ENCODE data around the gene CFAP99.

The CFAP99 gene

DNA sequence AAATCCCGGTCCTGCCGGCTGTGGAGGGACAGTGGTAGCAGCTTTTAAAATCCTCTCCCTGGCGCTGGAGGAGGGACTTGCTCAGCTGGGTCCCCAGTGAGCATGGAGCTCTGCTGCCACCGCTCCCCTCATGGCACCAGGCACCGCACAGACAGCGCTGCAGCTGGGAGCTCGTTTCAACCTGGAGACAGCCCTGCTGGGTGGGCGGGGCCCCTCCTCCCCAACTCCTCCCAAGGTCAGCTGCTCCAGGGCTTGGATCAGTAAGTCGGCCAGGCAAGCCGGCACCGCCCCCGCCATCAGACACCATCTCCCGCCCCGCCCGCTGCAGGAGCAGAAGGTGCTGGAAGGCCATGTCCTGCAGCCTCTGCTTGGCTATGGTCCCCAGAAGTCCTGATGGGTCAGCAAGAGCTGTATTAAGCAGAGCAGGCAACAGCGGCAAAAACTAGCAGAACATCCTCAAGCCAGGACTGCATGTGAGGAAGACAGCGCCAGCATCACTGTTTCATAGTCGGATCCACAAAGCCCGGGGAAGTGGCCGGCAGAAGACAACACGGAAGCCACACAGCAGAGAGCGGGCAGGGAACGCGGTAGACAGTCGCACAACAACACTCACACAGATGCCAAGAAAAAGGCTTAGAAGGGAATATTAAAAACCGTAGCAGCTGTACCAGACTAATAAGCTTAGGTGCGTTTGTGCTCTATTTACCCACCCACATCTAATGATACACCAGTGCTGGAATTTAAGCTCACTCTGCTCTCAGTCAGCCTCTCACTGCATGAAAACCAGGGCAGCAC lies 16.5 kb upstream of the CFAP99 start:
- Histone ChIP-seq H3K9me3 (ENCODE audit: control insufficient read depth in 1 of 2, low read length in 2 of 2) (no peaks in the 10 kb centered on the region), H3K27ac (ENCODE audit: low read length) (no peak overlapping the region), H3K36me3 (ENCODE audit: control insufficient read depth in 1 of 2, insufficient read depth in 2 of 2, low read length in 2 of 2) (no peaks in the 10 kb centered on the region), H3K4me1 (ENCODE audit: control insufficient read depth in 1 of 2, insufficient read depth in 2 of 2, low read length in 2 of 2) (peaks cover 0 to 15% of the 10 kb centered on the region in 2 donors), H3K27me3 (ENCODE audit: low read depth, low read length) (no peaks in the 10 kb centered on the region), H3K4me3 (ENCODE audit: low read depth in 1 of 2, low read length in 2 of 2) (peak overlapping the region; percentile 42 to 49)

DNA sequence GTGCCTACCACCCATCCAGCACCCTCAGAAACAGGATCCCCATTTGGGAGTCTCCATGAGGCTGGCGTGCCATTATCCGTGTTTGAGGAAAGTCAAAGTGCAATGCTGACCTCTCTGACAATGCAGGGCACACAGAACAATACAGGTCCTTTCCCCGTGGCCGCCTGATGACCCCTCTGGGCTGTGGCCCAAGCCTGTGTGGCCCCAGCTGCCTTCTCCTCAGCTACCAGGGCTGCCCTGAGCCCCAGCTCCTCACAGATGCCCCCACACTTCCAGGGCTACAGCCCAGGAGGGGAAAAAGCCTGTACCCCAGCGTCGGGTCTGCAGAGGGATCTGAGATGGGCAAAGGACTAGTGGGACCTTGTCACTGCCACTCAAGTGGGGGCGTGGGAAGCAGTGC lies 15.8 kb upstream of the CFAP99 start:
- H3K9me3 ChIP-seq (ENCODE audit: control insufficient read depth in 1 of 2, low read length in 2 of 2) = no peaks in the 10 kb centered on the region
- H3K27ac ChIP-seq (ENCODE audit: low read length) = no peak overlapping the region
- no peaks in the 10 kb centered on the region for H3K27me3 ChIP-seq (ENCODE audit: low read depth, low read length)
- peak overlapping the region in 1 of 2 donors; percentile 49 for H3K4me3 ChIP-seq (ENCODE audit: low read depth in 1 of 2, low read length in 2 of 2)
- no peaks in the 10 kb centered on the region for H3K36me3 ChIP-seq (ENCODE audit: control insufficient read depth in 1 of 2, insufficient read depth in 2 of 2, low read length in 2 of 2)
- H3K4me1 ChIP-seq (ENCODE audit: control insufficient read depth in 1 of 2, insufficient read depth in 2 of 2, low read length in 2 of 2) = peaks cover 0 to 15% of the 10 kb centered on the region in 2 donors

DNA sequence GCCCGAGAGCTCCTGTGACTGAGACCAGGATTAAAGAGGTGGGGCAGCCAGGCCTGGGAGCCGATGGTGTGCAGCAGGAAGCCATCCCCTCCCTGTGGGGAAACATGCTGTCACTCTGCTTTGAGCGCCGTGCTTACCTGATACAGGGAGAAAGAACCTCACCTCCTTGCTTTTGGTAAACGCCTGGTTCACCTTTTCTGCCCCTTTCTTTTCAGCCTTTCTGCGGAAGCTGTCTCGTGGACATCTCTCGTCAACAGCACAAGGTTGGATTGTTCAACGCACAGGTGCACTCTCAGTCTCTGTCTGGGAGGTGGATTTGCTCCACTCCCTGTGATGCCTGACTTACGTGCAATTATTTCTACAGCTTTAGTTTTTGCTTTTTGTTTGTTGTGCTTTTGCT lies 12.3 kb upstream of the CFAP99 start:
- H3K4me3 ChIP-seq (ENCODE audit: low read depth in 1 of 2, low read length in 2 of 2) = no peak overlapping the region
- no peaks in the 10 kb centered on the region for H3K27me3 ChIP-seq (ENCODE audit: low read depth, low read length)
- H3K36me3 ChIP-seq (ENCODE audit: control insufficient read depth in 1 of 2, insufficient read depth in 2 of 2, low read length in 2 of 2) = no peaks in the 10 kb centered on the region
- no peak overlapping the region for H3K27ac ChIP-seq (ENCODE audit: low read length)
- H3K4me1 ChIP-seq (ENCODE audit: control insufficient read depth in 1 of 2, insufficient read depth in 2 of 2, low read length in 2 of 2) = peaks cover 0 to 14% of the 10 kb centered on the region in 2 donors
- H3K9me3 ChIP-seq (ENCODE audit: control insufficient read depth in 1 of 2, low read length in 2 of 2) = no peaks in the 10 kb centered on the region

DNA sequence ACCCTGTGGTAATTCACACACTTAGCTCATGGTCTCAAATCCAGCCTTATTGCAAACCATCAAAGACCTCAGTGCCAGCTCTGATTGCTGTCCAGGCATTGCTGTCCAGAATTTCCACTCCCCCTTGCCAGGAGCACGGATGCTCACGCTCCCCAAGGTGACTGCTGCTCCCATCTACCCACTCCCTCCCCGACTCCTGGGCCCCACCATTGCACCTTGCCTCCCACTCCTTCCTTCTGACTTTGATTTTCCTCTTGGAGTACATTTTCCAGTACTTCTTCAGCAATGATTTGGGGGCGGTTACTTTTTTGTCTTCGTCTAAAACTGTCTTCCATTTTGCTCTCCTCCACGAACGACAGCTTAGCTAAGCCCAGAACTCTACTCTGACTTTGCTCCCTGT lies 11.8 kb upstream of the CFAP99 start:
- Histone ChIP-seq H3K27ac (ENCODE audit: low read length) (no peak overlapping the region), H3K9me3 (ENCODE audit: control insufficient read depth in 1 of 2, low read length in 2 of 2) (no peaks in the 10 kb centered on the region), H3K4me3 (ENCODE audit: low read depth in 1 of 2, low read length in 2 of 2) (no peak overlapping the region), H3K27me3 (ENCODE audit: low read depth, low read length) (no peaks in the 10 kb centered on the region), H3K36me3 (ENCODE audit: control insufficient read depth in 1 of 2, insufficient read depth in 2 of 2, low read length in 2 of 2) (no peaks in the 10 kb centered on the region), H3K4me1 (ENCODE audit: control insufficient read depth in 1 of 2, insufficient read depth in 2 of 2, low read length in 2 of 2) (peaks cover 0 to 9% of the 10 kb centered on the region in 2 donors)

DNA sequence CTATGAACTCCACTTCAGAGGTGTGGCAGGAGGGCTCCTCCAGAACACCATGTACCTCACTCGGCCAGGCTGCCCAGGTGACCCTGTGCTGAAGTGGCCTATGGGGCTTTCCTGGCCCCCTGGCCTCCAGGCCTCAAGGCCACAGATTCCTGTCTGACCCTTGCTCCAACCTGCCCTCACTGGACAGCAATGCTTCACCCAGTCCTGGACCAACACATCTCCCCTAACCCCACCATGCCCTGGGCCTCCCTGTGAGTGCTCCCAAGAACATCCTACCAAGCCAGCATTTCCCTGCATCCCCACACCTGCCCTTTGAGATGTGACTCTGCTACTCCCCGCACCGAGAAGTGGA lies 10.8 kb upstream of the CFAP99 start:
- Histone ChIP-seq H3K36me3 (ENCODE audit: control insufficient read depth in 1 of 2, insufficient read depth in 2 of 2, low read length in 2 of 2) (no peaks in the 10 kb centered on the region), H3K27me3 (ENCODE audit: low read depth, low read length) (no peaks in the 10 kb centered on the region), H3K27ac (ENCODE audit: low read length) (no peak overlapping the region), H3K4me3 (ENCODE audit: low read depth in 1 of 2, low read length in 2 of 2) (no peak overlapping the region), H3K4me1 (ENCODE audit: control insufficient read depth in 1 of 2, insufficient read depth in 2 of 2, low read length in 2 of 2) (peaks cover 6 to 8% of the 10 kb centered on the region in 2 donors), H3K9me3 (ENCODE audit: control insufficient read depth in 1 of 2, low read length in 2 of 2) (no peaks in the 10 kb centered on the region)

DNA sequence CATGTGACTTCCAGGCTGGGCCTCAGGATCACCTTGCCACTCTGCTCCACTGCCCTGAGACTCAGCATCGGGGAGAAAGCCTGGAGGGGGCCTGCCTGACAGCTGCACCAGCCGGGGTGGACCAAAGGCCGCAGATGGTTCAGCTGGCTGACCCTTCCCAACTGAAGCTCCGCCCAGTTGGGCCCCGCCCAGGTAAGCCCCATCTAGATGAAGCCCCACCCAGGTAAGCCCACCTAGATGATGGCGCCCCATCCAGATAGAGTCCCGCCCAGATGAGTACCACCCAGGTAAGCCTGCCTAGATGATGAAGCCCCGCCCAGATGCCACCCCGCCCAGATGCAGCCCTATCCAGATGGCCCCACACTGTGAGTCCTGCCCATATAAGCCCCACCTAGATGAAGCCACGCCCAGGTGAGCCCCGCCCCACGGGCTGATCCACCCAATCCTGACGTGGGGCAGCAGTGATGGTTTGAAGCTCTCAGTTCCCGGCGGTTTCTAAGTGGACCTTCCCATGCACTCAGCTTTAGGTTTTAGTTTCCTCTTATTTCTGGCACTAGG lies 10.3 kb upstream of the CFAP99 start:
- no peaks in the 10 kb centered on the region for H3K27me3 ChIP-seq (ENCODE audit: low read depth, low read length)
- no peaks in the 10 kb centered on the region for H3K9me3 ChIP-seq (ENCODE audit: control insufficient read depth in 1 of 2, low read length in 2 of 2)
- no peak overlapping the region for H3K4me3 ChIP-seq (ENCODE audit: low read depth in 1 of 2, low read length in 2 of 2)
- H3K27ac ChIP-seq (ENCODE audit: low read length) = no peak overlapping the region
- H3K4me1 ChIP-seq (ENCODE audit: control insufficient read depth in 1 of 2, insufficient read depth in 2 of 2, low read length in 2 of 2) = peaks cover 8 to 12% of the 10 kb centered on the region in 2 donors
- H3K36me3 ChIP-seq (ENCODE audit: control insufficient read depth in 1 of 2, insufficient read depth in 2 of 2, low read length in 2 of 2) = no peaks in the 10 kb centered on the region

DNA sequence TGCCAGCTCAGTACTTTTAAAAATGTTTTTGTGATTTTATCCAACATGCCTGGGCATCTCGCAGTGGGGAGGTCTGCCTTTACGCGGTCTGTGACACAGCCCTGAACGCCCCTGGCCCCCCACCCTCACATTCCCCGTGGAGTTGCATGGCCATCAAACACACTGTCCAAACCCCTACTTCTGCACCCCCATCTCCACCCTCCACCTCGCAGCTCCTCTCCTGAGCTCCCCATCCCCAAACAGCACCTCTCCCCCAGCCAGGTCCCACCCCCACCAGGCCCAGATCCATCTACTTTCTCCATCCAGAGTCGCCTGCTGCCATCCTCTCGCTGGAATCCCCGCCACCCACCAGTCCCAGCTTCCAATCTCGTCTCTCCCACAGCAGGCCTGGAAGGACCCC lies 9.8 kb upstream of the CFAP99 start:
- Histone ChIP-seq H3K9me3 (ENCODE audit: control insufficient read depth in 1 of 2, low read length in 2 of 2) (no peaks in the 10 kb centered on the region), H3K27me3 (ENCODE audit: low read depth, low read length) (no peaks in the 10 kb centered on the region), H3K27ac (ENCODE audit: low read length) (no peak overlapping the region), H3K4me1 (ENCODE audit: control insufficient read depth in 1 of 2, insufficient read depth in 2 of 2, low read length in 2 of 2) (peaks cover 8 to 17% of the 10 kb centered on the region in 2 donors), H3K4me3 (ENCODE audit: low read depth in 1 of 2, low read length in 2 of 2) (no peak overlapping the region), H3K36me3 (ENCODE audit: control insufficient read depth in 1 of 2, insufficient read depth in 2 of 2, low read length in 2 of 2) (no peaks in the 10 kb centered on the region)

DNA sequence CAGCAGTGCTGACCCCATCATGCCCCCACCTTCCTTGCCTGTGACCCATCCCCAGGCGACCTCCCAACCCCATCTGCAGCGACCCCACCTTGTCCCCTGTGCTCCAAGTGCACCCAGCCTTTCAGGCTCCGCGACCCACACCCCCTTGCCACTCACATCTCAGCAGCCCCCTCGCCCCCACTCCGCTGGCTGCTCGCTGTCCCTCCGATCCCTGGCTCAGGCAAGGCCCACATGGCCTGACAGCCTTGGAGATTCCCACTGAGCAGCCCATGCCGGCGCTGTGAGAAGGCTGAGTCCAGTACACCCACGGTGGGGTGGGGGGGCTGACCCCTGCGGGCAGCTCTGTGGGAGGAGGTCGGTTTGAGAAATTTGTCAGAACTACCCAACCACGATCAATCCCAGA lies 9.4 kb upstream of the CFAP99 start:
- no peaks in the 10 kb centered on the region for H3K9me3 ChIP-seq (ENCODE audit: control insufficient read depth in 1 of 2, low read length in 2 of 2)
- H3K36me3 ChIP-seq (ENCODE audit: control insufficient read depth in 1 of 2, insufficient read depth in 2 of 2, low read length in 2 of 2) = no peaks in the 10 kb centered on the region
- H3K27me3 ChIP-seq (ENCODE audit: low read depth, low read length) = no peaks in the 10 kb centered on the region
- H3K4me3 ChIP-seq (ENCODE audit: low read depth in 1 of 2, low read length in 2 of 2) = no peak overlapping the region
- H3K27ac ChIP-seq (ENCODE audit: low read length) = no peak overlapping the region
- peaks cover 8 to 19% of the 10 kb centered on the region in 2 donors for H3K4me1 ChIP-seq (ENCODE audit: control insufficient read depth in 1 of 2, insufficient read depth in 2 of 2, low read length in 2 of 2)

DNA sequence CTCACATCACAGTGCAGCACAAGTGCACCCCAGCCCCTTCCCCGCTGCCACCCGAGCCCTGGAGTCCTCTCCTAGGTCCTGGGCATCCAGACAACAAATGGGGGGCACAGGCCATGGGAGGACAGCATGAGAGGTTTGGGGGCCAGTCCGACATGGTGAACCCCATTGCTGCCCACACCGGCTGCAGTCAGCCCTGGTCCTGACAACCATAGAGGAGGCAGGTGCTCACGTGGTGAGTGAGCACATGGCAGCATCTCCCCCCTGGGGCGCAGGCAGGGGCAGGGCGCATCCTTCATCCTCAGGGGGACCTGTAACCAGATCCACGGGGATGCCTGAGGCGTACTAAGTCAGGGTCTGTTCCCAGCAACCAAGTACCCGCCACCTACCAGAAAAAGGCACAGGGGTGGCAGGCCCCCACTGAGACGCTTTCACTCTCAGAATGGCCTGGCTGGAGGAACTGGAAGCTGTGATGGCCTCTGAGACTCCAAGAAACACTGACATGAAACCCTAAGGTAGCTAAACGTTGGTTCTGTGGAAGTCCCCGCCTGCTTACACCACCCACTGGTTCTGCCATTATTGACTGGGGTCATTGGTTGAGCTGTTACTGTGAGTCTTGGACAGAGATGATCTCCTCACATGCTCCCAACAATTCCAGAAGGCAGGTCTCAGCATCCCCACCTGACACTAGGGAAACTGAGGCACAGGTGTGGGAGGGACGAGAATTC lies 6.8 kb upstream of the CFAP99 start:
- Histone ChIP-seq H3K4me1 (ENCODE audit: control insufficient read depth in 1 of 2, insufficient read depth in 2 of 2, low read length in 2 of 2) (peaks cover 8 to 26% of the 10 kb centered on the region in 2 donors), H3K27ac (ENCODE audit: low read length) (peak overlapping the region; percentile 80), H3K4me3 (ENCODE audit: low read depth in 1 of 2, low read length in 2 of 2) (peak overlapping the region in 1 of 2 donors; percentile 56), H3K36me3 (ENCODE audit: control insufficient read depth in 1 of 2, insufficient read depth in 2 of 2, low read length in 2 of 2) (no peaks in the 10 kb centered on the region), H3K9me3 (ENCODE audit: control insufficient read depth in 1 of 2, low read length in 2 of 2) (no peaks in the 10 kb centered on the region), H3K27me3 (ENCODE audit: low read depth, low read length) (no peaks in the 10 kb centered on the region)

DNA sequence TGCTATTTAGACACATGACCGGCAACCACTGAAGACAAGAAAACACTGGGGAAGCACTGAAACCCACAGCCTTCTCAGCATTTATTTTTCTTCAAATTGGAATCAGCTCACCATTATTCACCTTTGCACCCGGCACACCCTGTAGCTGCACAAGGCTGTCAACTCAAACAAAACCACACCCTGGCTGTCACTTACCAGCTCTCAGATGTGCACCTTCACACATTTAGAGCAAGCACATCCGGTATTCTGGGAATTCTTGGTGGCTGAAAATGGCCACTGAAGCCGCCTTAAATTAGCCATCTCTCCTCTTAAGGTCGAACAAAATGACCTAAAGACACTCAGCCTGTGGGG lies 6.2 kb upstream of the CFAP99 start:
- Histone ChIP-seq H3K4me1 (ENCODE audit: control insufficient read depth in 1 of 2, insufficient read depth in 2 of 2, low read length in 2 of 2) (peaks cover 8 to 29% of the 10 kb centered on the region in 2 donors), H3K27me3 (ENCODE audit: low read depth, low read length) (no peaks in the 10 kb centered on the region), H3K36me3 (ENCODE audit: control insufficient read depth in 1 of 2, insufficient read depth in 2 of 2, low read length in 2 of 2) (no peaks in the 10 kb centered on the region), H3K27ac (ENCODE audit: low read length) (peak overlapping the region; percentile 80), H3K4me3 (ENCODE audit: low read depth in 1 of 2, low read length in 2 of 2) (peak overlapping the region; percentile 35 to 56), H3K9me3 (ENCODE audit: control insufficient read depth in 1 of 2, low read length in 2 of 2) (no peaks in the 10 kb centered on the region)

DNA sequence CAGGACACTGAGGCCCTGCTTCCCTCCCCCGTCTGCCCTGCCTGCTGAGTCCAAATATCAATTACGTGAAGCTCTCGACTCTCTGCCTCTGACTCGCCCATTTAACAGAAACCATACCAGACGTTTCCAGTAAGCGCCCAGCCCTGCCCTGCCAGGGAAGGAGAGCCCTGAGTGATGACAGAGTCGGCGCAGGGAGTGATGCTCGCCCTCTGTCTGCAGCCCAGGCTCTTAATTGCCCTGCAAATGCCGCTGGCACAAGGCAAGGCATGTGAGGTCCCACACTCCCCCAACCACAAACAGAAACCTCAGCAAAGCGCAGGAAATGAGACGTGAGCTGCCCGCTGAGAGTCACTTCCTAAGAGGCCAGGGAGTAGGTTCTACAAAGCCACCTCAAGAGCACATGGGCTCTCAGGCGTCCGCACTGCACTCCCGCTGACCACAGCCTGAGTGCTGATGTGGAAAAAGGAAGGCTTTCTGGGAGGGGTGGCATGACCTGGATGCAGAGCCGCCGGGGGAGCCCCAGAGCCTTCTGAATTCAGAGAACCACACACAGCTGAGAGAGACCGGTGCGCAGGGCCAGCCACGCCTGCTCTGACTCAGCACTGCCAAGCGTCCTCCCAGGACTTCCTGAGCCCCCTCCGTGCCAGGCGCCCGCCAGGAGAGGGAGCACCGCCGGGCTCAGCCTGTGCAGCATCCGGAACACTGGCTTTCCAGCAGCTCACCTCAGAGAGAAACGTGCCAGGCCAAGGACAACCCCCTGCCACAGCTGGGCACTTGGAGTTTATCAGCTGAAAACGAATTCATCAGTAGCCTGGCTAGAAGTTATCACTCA lies 5.7 kb upstream of the CFAP99 start:
- Histone ChIP-seq H3K4me1 (ENCODE audit: control insufficient read depth in 1 of 2, insufficient read depth in 2 of 2, low read length in 2 of 2) (peaks cover 8 to 33% of the 10 kb centered on the region in 2 donors), H3K9me3 (ENCODE audit: control insufficient read depth in 1 of 2, low read length in 2 of 2) (no peaks in the 10 kb centered on the region), H3K27me3 (ENCODE audit: low read depth, low read length) (no peaks in the 10 kb centered on the region), H3K4me3 (ENCODE audit: low read depth in 1 of 2, low read length in 2 of 2) (peak overlapping the region; percentile 35 to 56), H3K36me3 (ENCODE audit: control insufficient read depth in 1 of 2, insufficient read depth in 2 of 2, low read length in 2 of 2) (no peaks in the 10 kb centered on the region), H3K27ac (ENCODE audit: low read length) (peak overlapping the region; percentile 80)
